Cardiac fibroblast (primary cell): Measurements from ENCODE around the gene HDHD5.
"Not testable (repeated sequence)": the region's sequence is repeated elsewhere in the genome, so short reads cannot be mapped to it uniquely, and the experiment has no call there.

Source experiments
- DNase-seq, 2 donors: peaks; one replicate each; pipeline versions ENCODE4 v3.0.0 to v3.0.0-alpha.2; 2010; ENCODE audit warnings: low read depth in 2 of 2
- H3K4me3 ChIP-seq, 2 donors: replicated peaks in 1 of 2; 1 replicate in 1 of 2; 2 replicates in 1 of 2; pipeline ENCODE4 v1.5.1; 2011; ENCODE audit warnings: low read depth in 2 of 2, low read length in 2 of 2, mild to moderate bottlenecking in 2 of 2, moderate library complexity in 1 of 2
- CTCF ChIP-seq: IDR thresholded peaks from one replicate; pipeline ENCODE4 v1.5.1; 2011; ENCODE audit warnings: low read depth, mild to moderate bottlenecking, low read length, inconsistent platforms

Gene HDHD5

GRCh38 chr22:17155941-17156340, 3.1 kb downstream of the HDHD5 start:
- no peak for DNase-seq
- no peak for TF ChIP-seq CTCF
- H3K4me3 ChIP-seq, result no peak overlapping the region

GRCh38 chr22:17152971-17153370, 6.1 kb downstream of the HDHD5 start:
- no peak overlapping the region for H3K4me3 ChIP-seq
- no peak for DNase-seq
- no peak for TF ChIP-seq CTCF

GRCh38 chr22:17152340-17152739, 6.7 kb downstream of the HDHD5 start:
- TF ChIP-seq CTCF, result no peak
- DNase-seq, result no peak
- no peak overlapping the region for H3K4me3 ChIP-seq

GRCh38 chr22:17149076-17149815, 9.8 kb downstream of the HDHD5 start:
- TF ChIP-seq CTCF, result no peak
- DNase-seq, result no peak
- no peak overlapping the region for H3K4me3 ChIP-seq

- not testable (repeated sequence) for H3K4me3 ChIP-seq, DNase-seq
Observed at GRCh38 chr22:17147458-17147857, 11.6 kb downstream of the HDHD5 start.

- no peak for DNase-seq
- H3K4me3 ChIP-seq, result no peak overlapping the region
- no peak for TF ChIP-seq CTCF
Observed at GRCh38 chr22:17145021-17145680, 13.9 kb downstream of the HDHD5 start.

- no peak overlapping the region for H3K4me3 ChIP-seq
- no peak for TF ChIP-seq CTCF
- no peak for DNase-seq
Observed at GRCh38 chr22:17143826-17144225, 15.3 kb downstream of the HDHD5 start.
